ENCODE measurements around the gene RAET1G.
"Not testable (repeated sequence)": the region's sequence is repeated elsewhere in the genome, so short reads cannot be mapped to it uniquely, and the experiment has no call there.

RAET1G gene

DNA sequence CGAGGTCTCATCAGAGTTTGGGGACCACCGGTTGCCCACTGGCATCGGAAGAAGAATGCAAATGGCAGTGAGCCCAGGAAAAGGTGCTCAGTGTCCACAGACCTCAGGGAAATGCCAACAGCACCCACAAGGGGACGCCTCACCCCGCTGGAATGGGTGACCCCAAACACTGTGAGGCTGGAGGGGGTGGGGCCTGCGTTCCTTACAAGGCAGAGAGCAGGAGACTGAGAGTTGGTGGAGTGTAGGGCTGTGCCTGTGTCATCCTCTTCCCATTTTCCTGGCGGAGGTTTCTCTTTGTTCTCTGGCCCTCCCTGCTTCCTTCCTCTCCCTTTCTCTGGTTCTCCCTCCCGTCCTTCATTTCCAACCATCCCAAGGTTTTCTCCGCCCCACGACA, 31.0 kb upstream of the RAET1G start:
- not testable (repeated sequence) for DNase-seq (ENCODE audit: low spot score)

DNA sequence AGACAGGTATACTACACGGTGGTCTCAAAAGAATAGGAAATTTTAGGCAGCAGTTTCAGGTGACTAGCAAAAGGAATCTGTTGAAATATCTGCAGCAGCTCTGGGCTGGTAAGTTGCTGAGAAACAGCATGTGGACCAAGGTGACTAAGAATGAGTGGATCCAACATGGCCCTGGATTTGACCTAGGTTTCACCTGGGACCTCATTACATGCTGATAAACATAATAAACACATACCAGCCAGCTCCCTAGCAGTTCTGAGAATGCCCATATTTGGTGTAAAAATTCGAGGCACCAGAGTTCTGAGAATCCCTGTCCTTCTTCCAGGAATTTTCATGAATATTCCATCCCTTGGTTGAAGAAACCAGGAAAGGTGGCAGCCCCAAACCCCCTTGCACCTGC, 30.5 kb upstream of the RAET1G start:
- DNase-seq (ENCODE audit: low spot score) = not testable (repeated sequence)

- no peak for DNase-seq (ENCODE audit: low spot score)
Observed at GRCh38 chr6:149951626-149952025, 28.7 kb upstream of the RAET1G start.

DNA sequence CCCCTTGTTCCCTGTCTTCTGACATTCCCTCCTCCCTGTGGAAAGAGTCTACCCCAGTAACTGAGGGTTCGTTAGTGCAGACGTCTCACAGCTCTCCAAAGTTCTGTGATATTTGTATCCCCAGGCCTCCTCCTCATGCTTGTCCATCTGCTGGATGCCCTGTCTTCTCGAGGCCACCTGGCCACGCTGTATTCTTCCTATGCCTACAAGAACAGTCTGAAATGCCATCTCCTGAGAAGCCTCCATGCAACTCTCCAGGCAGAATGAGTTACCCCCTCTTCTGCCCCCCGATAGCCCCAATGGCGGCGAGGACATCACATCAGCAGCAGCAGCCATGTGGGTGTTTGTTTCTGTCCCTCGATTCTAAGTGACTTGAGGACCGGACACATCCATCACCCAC, 28.2 kb upstream of the RAET1G start:
- DNase-seq (ENCODE audit: low spot score) = no peak

DNA sequence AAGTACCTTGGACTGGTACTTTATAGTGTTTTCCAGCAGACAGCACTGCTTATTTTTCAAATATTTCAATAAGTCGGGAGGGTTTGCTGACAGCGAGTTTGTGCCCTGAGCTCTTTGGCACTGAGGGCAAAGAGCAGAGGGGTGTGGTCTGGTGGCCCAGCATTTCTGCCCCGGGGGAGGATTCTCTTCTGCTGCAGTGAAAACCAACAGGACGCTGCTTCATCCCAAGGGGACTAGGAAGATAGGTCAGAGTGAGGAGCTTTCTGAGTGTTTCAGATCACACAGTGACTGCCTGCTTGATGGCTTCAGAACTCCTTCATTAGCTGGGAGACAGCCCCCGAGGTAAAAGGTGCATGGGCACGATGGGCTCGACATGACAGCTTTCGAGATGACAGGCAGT, 27.5 kb upstream of the RAET1G start:
- no peak for DNase-seq (ENCODE audit: low spot score)

DNA sequence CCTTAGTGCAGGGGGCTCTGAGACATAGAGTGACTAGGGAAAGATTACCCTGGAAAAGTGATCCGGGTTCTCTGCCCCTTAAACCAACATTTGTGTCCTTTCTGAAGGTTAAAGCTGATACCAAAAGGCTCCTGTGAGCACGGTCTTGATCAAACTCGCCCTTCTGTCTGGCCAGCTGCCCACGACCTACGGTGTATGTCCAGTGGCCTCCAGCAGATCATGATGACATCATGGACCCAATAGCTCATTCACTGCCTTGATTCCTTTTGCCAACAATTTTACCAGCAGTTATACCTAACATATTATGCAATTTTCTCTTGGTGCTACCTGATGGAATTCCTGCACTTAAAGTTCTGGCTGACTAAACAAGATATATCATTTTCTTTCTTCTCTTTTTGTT, 25.7 kb upstream of the RAET1G start:
- no peak for DNase-seq (ENCODE audit: low spot score)

DNA sequence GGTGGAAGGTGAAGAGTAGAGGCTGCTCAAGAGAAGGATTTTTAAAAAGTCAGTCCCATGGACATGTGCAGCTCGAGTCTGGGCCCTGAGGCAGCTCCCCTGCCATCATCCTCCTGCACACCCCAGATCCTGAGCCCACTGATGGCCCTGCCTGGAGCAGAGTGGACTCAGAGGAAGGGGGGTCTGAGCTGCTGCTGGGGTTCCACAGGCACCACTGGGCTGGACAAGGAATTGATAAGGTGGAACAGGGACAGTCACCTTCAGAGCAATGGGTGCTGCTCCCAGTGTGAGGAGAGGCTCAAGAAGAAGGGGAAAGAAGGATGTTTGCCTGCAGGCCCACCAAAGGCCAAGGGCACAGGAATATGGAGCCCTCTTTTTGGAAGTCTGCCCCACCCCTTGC, 25.1 kb upstream of the RAET1G start:
- no peak for DNase-seq (ENCODE audit: low spot score)

GRCh38 chr6:149947533-149947932, 24.6 kb upstream of the RAET1G start:
- DNase-seq (ENCODE audit: low spot score) = not testable (repeated sequence)

DNA sequence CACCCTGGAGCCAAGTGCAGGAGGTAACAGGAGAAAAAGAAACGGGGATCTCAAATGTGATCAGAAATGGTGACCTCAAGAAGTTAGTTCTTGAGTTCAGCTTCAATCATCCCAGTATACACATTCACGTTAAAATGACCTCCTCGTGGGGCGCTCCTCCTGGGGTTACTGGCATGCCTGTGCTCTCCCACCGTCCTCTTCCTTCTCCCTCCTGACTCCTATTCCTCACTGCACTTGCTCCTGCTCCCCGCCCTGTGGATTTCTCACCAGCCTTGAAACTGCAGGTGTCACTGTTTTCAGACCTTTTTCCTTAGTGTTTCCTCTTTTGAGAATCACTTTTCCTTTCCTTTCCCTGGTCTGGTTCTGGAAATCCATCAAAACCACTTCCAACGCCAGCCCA, 23.7 kb upstream of the RAET1G start:
- DNase-seq (ENCODE audit: low spot score) = peak; percentile 15

GRCh38 chr6:149945276-149945675, 22.4 kb upstream of the RAET1G start:
- not testable (repeated sequence) for DNase-seq (ENCODE audit: low spot score)

- not testable (repeated sequence) for DNase-seq (ENCODE audit: low spot score)
Observed at GRCh38 chr6:149943321-149943720, 20.4 kb upstream of the RAET1G start.

GRCh38 chr6:149942461-149942829, 19.5 kb upstream of the RAET1G start:
- DNase-seq (ENCODE audit: low spot score) = no peak

DNA sequence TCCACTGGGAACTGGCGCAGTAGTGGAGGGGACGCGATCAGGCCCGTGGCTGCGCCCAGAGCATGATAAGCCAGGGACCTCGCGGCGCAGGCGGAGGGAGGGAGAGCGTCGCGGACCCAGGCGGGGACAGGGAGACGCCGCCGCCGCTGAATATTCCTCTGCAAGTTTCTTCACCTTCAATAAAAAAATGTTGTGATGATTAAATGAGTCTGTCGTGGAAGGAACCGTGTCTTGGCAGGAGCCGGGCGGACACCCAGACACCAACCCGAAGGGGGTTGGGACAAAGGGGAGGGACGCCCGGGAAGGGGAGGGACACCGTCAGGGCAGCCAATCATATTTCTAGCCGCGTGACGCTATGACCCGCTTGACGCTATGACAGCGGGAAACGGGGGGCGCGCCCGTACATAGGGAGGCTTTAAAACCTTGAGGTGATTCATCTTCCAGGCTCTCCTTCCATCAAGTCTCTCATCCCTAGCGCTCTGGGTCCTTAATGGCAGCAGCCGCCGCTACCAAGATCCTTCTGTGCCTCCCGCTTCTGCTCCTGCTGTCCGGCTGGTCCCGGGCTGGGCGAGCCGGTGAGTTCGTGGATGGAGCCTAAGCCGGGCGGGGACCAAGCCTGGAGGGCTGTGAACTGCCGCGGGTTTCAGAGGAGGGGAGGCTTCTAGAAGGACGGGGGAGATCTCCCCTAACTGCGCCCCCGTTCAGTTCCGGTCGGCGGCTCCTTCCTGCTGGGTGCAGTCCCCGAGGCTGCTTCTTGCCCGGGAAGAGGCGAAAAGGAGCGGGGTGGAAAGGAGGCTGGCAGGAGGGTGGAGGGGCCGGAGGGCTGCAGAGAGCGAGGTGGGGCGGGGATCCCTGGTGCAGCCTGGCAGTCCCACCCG, 18.9 kb upstream of the RAET1G start, which contains the start of gene ULBP2:
Gene ULBP2 (plus strand): TSS at position 432 of the 878 bp plus-strand sequence. CDS start 59 bp downstream, at position 491.
- DNase-seq (ENCODE audit: low spot score) = peak; percentile 80

DNA sequence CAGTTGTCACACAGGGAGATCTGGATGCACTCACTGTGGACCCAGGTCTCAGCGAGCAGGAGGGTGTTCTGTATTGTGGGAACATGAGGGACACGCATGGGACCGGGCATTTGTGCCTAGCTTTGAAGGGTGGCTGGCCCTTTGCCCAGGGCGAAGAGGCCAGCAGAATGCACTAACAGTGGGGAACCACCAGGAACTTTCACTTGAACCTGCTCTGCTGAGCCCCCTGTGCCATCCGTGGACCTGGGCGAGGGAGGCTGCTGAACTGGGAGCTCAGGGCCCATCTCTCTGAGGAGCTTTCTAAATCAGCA, 17.7 kb upstream of the RAET1G start:
- DNase-seq (ENCODE audit: low spot score) = no peak

- peak; percentile 44 for DNase-seq (ENCODE audit: low spot score)
Observed at GRCh38 chr6:149939909-149940671, 17.2 kb upstream of the RAET1G start.

GRCh38 chr6:149939356-149939648, 16.4 kb upstream of the RAET1G start:
- DNase-seq (ENCODE audit: low spot score) = no peak

- DNase-seq (ENCODE audit: low spot score) = peak; percentile 49
Observed at GRCh38 chr6:149938571-149939355, 15.8 kb upstream of the RAET1G start.

- not testable (repeated sequence) for DNase-seq (ENCODE audit: low spot score)
Observed at GRCh38 chr6:149938013-149938570, 15.2 kb upstream of the RAET1G start.

GRCh38 chr6:149936743-149937142, 13.8 kb upstream of the RAET1G start:
- DNase-seq (ENCODE audit: low spot score) = peak; percentile 23

- DNase-seq (ENCODE audit: low spot score) = no peak
Observed at GRCh38 chr6:149935668-149936067, 12.7 kb upstream of the RAET1G start.

DNA sequence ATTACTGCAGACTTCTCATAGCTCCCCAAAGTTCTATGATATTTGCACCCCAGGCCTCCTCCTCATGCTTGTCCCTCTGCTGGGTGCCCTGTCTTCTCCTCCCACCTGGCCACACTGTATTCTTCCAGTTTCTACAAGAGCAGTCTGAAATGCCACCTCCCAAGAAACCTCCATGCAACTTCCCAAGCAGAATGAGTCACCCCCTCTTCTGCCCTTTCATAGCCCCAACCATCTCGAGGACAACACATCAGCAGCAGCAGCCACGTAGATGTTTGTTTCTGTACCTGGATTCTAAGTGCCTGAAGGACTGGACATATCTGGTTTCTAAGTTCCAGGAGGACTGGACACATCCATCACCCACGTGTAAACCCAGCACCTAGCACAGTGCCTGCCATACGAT, 12.3 kb upstream of the RAET1G start:
- peak; percentile 35 for DNase-seq (ENCODE audit: low spot score)
